ENCODE measurements around the gene IFI6. TPM values are rescaled to one million over a fixed set of nuclear protein-coding genes. Genes with fewer than 3 reads are reported as not detected.

The IFI6 gene
- total and polyA plus RNA-seq, 10 donors, result 41.6 to 85.8 (median 62.7) TPM

DNA sequence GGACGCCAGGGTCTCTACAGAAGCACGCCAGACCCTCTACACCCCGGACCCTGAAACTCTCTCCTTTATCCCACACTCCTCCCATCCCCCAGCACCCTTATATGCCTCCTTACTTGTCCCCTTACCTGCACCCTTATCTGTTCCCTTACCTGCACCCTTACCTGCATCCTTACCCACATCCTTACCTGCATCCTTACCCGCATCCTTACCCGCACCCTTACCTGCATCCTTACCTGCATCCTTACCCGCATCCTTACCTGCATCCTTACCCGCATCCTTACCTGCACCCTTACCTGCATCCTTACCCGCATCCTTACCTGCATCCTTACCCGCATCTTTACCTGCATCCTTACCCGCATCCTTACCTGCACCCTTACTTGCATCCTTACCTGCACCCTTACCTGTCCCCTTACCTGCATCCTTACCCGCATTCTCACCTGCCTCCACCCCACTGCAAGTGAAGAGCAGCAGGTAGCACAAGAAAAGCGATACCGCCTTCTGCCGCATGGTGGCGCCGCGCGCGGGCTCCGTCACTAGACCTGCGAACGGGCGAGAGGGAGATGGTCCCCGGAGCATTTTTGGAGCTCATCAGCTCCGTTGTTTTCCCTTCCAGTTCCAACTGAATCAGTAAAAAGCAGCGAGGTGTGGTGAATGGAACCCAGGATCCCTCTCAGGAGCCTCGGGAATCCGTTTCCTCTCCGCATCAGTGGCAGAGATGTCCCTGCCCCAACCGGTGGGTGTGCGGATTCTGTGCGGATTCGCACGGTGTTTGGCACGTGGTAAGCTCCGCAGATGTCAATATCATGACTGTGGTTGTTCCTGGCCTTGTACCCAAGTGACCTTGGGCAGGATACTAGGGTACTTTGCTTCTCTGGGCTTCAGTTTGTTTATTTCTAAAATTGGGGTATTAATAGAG is 2.9 kb downstream of the IFI6 start:
- peak; percentile 96 for DNase-seq
- TF ChIP-seq, protein P1, sequence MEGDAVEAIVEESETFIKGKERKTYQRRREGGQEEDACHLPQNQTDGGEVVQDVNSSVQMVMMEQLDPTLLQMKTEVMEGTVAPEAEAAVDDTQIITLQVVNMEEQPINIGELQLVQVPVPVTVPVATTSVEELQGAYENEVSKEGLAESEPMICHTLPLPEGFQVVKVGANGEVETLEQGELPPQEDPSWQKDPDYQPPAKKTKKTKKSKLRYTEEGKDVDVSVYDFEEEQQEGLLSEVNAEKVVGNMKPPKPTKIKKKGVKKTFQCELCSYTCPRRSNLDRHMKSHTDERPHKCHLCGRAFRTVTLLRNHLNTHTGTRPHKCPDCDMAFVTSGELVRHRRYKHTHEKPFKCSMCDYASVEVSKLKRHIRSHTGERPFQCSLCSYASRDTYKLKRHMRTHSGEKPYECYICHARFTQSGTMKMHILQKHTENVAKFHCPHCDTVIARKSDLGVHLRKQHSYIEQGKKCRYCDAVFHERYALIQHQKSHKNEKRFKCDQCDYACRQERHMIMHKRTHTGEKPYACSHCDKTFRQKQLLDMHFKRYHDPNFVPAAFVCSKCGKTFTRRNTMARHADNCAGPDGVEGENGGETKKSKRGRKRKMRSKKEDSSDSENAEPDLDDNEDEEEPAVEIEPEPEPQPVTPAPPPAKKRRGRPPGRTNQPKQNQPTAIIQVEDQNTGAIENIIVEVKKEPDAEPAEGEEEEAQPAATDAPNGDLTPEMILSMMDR (IDR thresholded peaks at IDR 0.05 in 8 of 11, conservative IDR thresholded peaks at IDR 0.05 in 3 of 11), result peak; percentile 81 to 94 (median 86)
- TF ChIP-seq POLR2A (IDR thresholded peaks at IDR 0.05), result no peak
- TF ChIP-seq POLR2AphosphoS5 (IDR thresholded peaks at IDR 0.05), result peak; percentile 46 to 78 (median 69)
- Histone ChIP-seq H3K27me3 (replicated peaks in 1 of 7) (no peaks in the 10 kb centered on the region), H3K4me1 (peaks cover 23 to 52% (median 42%) of the 10 kb centered on the region in 6 donors), H3K4me3 (peak overlapping the region in 6 of 8 donors; percentile 12 to 65 (median 34)), H3K36me3 (peaks cover 0 to 38% (median 0%) of the 10 kb centered on the region in 6 donors), H3K27ac (peak overlapping the region in 6 of 8 donors; percentile 41 to 76 (median 58)), H3K9me3 (no peaks in the 10 kb centered on the region)
- intact Hi-C loops (cut with DNase I; ENCODE audit: low total_unique reads), result no loop called here
- 16 to 17% (median 16%) methylated on average over 35 to 36 of the region's 36 CpGs for WGBS, 5 donors

DNA sequence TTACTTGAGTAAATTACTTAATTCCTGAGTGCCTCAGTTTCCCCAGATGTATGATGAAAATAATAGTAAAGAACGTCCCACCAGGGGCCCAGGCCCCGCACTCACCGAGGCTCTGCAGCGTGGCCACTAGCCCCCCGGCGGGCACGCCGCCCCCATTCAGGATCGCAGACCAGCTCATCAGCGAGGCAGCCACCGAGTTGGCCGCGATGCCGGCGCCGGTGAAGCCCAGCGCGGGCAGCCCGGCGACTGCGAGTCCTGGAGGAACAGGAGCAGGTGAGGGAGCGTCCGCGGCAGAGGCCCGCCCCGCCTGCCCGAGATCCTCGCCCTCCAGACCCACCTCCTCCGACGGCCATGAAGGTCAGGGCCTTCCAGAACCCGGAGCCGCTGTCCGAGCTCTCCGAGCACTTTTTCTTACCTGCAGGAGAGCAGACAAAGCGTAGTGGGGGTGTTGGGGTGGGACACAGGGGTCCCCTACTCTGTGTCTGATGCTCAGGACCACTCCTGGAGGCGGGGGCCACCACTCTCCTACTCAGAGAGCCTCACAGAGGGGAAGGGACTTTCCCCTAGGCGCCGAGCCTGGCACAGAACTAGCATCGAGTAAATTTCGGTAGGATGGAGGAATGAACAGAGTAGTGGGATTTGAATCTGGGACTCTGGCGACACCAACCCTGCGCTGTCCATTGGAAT is 3.7 kb downstream of the IFI6 start:
- DNase-seq, result no peak
- peak overlapping the region in 1 of 8 donors; percentile 26 for H3K27ac ChIP-seq
- intact Hi-C loops (cut with DNase I; ENCODE audit: low total_unique reads), result no loop called here
- TF ChIP-seq POLR2A (IDR thresholded peaks at IDR 0.05) (no peak), POLR2AphosphoS5 (IDR thresholded peaks at IDR 0.05) (no peak)
- TF ChIP-seq, protein P1 (IDR thresholded peaks at IDR 0.05 in 8 of 11, conservative IDR thresholded peaks at IDR 0.05 in 3 of 11), result no peak
- peaks cover 0 to 38% (median 0%) of the 10 kb centered on the region in 6 donors for H3K36me3 ChIP-seq
- WGBS, 5 donors, result 89 to 94% (median 93%) methylated on average over 39 to 42 of the region's 42 CpGs
- no peak overlapping the region for H3K4me3 ChIP-seq
- H3K27me3 ChIP-seq (replicated peaks in 1 of 7), result no peaks in the 10 kb centered on the region
- H3K4me1 ChIP-seq, result peaks cover 23 to 58% (median 46%) of the 10 kb centered on the region in 6 donors
- no peaks in the 10 kb centered on the region for H3K9me3 ChIP-seq

DNA sequence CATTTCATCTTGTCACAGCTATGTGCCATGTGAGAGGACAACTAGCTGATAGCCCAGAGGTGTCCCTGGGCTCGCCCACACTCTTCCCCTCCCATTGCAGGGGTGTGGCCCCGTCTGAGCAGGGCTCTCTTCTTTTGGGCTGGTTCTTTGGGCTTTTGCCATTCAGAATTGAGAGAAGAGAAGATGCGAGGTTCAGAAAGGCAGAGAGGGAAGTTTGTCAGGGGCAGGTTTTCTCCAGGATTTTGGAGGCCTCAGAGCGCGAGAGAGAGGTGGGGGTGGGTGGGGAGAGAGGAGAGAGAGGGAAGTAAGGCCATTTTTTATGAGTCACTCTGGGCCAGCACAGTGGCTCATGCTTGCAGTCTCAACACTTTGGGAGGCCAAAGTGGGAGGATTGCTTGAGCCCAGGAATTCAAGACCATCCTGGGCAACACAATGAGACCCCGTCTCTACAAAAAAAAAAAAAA is 5.2 kb downstream of the IFI6 start:
- Histone ChIP-seq H3K4me3 (no peak overlapping the region), H3K27me3 (replicated peaks in 1 of 7) (no peaks in the 10 kb centered on the region), H3K36me3 (peaks cover 0 to 38% (median 0%) of the 10 kb centered on the region in 6 donors), H3K27ac (no peak overlapping the region), H3K4me1 (peaks cover 26 to 59% (median 50%) of the 10 kb centered on the region in 6 donors), H3K9me3 (no peaks in the 10 kb centered on the region)
- DNase-seq, result no peak
- TF ChIP-seq POLR2AphosphoS5 (IDR thresholded peaks at IDR 0.05) (no peak), POLR2A (IDR thresholded peaks at IDR 0.05) (no peak)
- TF ChIP-seq, protein P1 (IDR thresholded peaks at IDR 0.05 in 8 of 11, conservative IDR thresholded peaks at IDR 0.05 in 3 of 11), result no peak
- intact Hi-C loops (cut with DNase I; ENCODE audit: low total_unique reads), result no loop called here
- 67 to 81% (median 71%) methylated on average over 5 to 6 of the region's 6 CpGs for WGBS, 5 donors

All from spleen (tissue), 11 donors.